PC-3 (cell line): Measurements from ENCODE around the gene HDAC4.

Experiments used
- CTCF ChIP-seq: fragments of 300-600 bp; sonication (generic); conservative IDR thresholded peaks from 2 replicates; pipeline ENCODE4 v1.5.1; 2017; ENCODE audit warnings: antibody characterized with exemption, low read depth, mild to moderate bottlenecking, low read length
- EZH2 ChIP-seq: fragments of 300-600 bp; sonication (generic); IDR thresholded peaks from one replicate; pipeline ENCODE4 v1.6.1; 2017; ENCODE audit warnings: antibody characterized with exemption, mild to moderate bottlenecking, low read length; ENCODE audit not compliant: unreplicated experiment
- EZH2phosphoT487 ChIP-seq: fragments of 300-600 bp; sonication (generic); IDR thresholded peaks from 2 replicates; pipeline ENCODE4 v1.6.1; 2018; ENCODE audit warnings: mild to moderate bottlenecking, antibody characterized with exemption, low read length, borderline replicate concordance

GRCh38 chr2:239192975-239193374 is 207.8 kb downstream of the HDAC4 start:
- TF ChIP-seq CTCF = no peak
- TF ChIP-seq EZH2phosphoT487 = no peak
- no peak for TF ChIP-seq EZH2
